EH (cell line): ENCODE results near the gene BOLL.
A peak's percentile ranks its signal among the peaks of the same experiment; 100 is the strongest.
"Not testable (repeated sequence)": the region's sequence is repeated elsewhere in the genome, so short reads cannot be mapped to it uniquely, and the experiment has no call there.

Experiments used
- DNase-seq: peaks from one replicate; pipeline ENCODE4 v3.0.0-alpha.2; 2015; ENCODE audit warnings: low read depth

BOLL gene

DNA sequence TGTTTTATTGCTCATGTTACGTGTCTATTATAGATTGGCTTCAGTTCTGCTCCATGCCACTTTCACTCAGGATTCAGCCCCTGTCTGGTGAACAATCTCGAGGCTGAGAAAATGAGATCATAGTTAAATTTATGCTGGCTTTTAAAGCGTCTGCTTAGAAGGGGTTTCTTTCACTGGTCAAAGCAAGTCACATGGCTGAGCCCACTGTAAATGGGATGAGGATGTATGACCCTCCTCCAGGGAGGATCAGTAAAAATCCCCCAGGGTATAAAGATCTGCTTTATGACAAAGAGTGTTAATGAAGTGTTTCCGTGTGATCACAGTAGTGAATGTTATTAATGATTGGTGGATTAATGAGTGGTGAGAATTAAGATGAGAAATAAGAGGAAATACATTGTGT lies 13.1 kb upstream of the BOLL start:
- DNase-seq: no peak

GRCh38 chr2:197795277-197795676 lies 10.2 kb upstream of the BOLL start:
- DNase-seq: no peak

GRCh38 chr2:197793456-197793855 lies 8.3 kb upstream of the BOLL start:
- no peak for DNase-seq

DNA sequence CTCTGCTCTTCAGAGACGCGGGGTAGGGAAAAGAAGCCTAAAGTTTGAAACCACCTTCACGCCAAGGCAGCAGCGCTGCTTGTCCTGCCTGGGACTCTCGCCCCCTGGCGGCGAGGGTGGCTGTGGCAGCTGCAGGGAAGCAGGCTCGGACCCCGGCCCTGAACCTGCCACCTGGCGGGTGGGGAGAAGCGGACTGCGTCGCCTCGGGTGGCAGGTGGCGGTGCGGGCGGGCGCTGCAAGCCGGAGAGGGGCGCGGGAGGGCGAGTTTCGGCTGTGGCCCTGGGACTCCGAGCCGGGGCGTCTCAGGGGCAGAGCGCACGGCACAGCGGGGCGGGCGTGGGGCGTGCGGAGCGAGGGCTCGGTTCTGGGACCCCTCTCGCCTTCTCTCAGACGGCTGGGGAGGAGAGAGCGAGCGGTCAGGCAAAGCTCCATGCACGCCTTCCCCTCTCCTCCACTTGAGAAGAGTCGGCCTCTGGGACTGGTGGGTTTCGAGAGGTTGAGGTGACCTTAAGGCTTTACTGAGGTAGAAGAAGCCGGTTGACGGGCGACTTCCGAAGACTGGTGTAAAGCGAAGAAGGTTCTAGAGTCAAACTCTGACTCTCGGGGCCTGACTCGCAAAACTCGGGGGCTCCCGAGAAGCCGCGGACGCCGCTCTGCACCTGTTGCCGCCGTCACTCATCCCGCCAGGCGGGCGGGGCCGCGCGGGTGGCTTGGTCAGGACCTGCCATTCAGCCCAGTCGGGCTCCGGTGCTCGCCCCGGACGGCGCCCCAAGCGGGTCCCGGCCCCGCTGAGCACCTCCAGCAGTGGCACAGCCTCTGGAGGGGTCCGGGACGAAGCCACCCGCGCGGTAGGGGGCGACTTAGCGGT lies 1.1 kb upstream of the BOLL start:
- no peak for DNase-seq

GRCh38 chr2:197782126-197782525 lies 3.0 kb downstream of the BOLL start:
- DNase-seq: no peak

- DNase-seq: no peak
Measured at GRCh38 chr2:197779261-197779660, 5.9 kb downstream of the BOLL start.

DNA sequence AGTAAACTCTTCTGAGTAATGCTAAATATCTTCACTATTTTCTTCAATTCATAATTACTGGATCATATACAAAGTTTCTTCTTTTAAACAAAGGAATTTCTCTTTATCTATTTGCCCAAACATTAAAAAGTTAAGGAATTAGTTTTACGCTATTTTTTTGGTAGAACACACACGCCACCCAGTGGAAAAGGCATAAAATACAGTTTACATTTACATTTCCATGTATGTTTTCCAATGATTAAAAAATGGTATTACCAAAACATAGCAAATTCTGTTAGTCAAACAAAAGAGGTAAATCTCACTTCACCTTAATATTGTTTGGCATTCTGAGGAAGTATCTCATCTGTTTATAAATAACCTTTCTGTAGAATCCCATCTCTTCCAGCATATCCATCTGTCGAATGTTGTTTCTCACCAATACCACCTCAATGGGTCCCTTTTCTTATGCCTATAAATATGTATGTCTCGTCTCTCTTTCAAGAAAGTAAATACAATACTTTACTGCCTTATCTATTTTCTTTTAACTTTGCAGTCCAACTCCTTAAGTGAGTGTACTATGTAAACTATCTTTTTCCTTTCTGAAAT lies 7.2 kb downstream of the BOLL start:
- DNase-seq: peak; percentile 48

DNA sequence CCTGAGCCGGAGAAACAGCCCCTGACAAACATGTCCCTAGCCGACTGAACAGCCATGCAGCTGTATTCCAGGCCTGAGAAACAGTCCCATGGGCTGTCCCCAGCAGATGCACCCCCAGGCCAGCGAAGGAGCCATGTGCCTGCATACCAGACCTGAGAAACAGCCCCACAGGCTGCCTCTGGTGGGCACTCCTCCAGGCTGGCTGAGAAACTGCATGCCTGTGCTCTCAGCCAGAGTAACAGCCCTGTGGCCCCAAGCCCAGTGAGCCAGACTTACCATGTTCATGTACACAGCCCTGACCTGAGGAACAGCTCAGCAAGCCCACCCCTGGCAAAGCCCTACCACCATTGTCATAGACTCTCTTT lies 24.8 kb downstream of the BOLL start:
- DNase-seq: no peak

- DNase-seq: no peak
Measured at GRCh38 chr2:197759625-197760292, 25.4 kb downstream of the BOLL start.

- no peak for DNase-seq
Measured at GRCh38 chr2:197759013-197759412, 26.1 kb downstream of the BOLL start.

GRCh38 chr2:197740200-197740599 lies 44.9 kb downstream of the BOLL start:
- DNase-seq: no peak

GRCh38 chr2:197728555-197729544 lies 56.3 kb downstream of the BOLL start:
- not testable (repeated sequence) for DNase-seq

GRCh38 chr2:197727011-197727410 lies 58.1 kb downstream of the BOLL start:
- no peak for DNase-seq

GRCh38 chr2:197717863-197718262 lies 67.3 kb downstream of the BOLL start:
- DNase-seq: no peak

GRCh38 chr2:197713271-197713670 lies 71.8 kb downstream of the BOLL start:
- DNase-seq: no peak

- DNase-seq: peak; percentile 11
Measured at GRCh38 chr2:197711578-197711977, 73.5 kb downstream of the BOLL start.

DNA sequence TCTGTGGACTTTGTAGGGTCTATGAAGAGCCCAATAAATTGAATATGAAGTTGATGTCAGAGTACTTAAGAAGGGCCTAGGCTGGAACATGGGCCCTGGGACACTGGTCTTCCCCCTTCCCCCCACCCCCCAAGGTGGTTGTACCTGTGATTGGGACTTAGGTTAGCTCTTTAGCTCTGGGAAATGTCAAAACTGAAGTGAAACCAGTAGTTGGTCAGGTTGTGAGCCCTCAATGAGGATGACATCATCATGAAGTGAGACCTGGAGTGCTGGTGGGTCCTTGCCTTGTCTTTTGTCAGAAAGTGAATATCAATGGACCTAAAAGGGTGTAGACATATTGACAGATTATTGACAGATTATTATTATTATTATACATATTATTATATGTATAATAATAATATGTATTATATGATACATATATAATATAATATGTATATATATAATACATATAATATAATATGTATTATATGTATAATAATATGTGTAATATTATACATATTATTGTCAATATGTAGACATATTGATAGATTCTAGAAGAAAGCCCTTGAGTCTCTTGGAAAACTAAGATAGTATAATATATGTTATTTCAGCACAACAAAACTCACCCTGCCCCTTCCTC lies 74.6 kb downstream of the BOLL start:
- no peak for DNase-seq

GRCh38 chr2:197709140-197709539 lies 76.0 kb downstream of the BOLL start:
- not testable (repeated sequence) for DNase-seq

GRCh38 chr2:197708331-197708730 lies 76.8 kb downstream of the BOLL start:
- peak; percentile 68 for DNase-seq

GRCh38 chr2:197707316-197708213 lies 77.6 kb downstream of the BOLL start:
- peak; percentile 61 for DNase-seq
